ENCODE data around the gene PDGFD.

Gene PDGFD

DNA sequence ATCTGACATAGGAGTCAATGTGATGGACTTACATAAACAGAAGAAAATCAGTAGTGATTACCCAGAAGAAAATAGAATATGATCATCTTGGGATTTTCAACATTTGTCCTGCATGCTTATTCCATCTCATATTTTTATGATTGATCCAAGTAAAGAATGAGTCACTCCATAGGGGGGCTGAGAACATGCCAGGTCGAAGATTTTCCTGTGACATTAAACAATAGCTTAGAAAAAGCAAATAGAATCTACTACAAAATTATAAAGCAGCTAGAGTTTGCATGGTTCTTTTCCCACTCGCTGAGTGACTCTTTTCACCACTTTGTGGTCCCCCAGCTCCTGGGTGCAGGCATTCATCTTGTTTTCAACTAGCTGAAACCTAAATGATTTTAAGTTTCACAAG is 71.2 kb downstream of the PDGFD start:
- peak; percentile 20 for DNase-seq

GRCh38 chr11:104091281-104092096 is 72.5 kb downstream of the PDGFD start:
- DNase-seq = peak; percentile 41

DNA sequence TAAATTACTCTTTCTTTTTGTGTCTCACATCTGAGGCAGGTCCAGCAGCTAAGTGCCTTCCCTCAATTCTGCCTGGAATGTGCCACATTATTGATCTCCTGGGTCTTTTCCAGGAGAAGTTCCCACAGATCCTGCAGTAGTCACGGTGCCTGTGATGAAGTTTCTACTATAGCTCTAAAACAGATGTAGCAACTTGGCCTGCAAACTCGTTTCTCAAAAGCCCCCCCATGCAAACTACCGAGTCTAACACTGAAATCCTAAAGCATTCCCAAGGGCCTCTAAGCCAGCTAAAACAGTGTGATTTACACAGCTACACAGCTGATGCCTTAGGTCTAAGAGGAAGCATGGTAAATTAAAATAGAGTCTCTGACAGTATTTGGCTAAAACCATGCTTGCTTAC is 73.2 kb downstream of the PDGFD start:
- DNase-seq = peak; percentile 80

DNA sequence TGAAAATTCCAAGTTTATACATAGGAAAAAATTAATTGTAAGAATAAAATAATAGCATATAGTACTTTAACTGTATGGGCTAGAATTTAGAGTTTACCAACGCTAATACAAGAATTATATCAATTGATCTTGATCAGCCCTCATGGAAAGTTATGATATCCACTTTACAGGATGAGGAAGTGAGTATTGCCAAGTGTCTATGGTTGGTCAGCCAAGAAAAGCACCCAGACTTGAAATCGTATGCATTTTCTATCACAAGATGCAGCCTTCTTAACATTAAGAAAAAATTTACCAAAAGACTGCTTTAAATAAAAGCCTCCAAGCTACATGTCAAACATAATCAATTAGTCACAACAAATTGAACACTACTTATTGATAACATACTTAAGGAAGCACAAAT is 74.5 kb downstream of the PDGFD start:
- no peak for DNase-seq

DNA sequence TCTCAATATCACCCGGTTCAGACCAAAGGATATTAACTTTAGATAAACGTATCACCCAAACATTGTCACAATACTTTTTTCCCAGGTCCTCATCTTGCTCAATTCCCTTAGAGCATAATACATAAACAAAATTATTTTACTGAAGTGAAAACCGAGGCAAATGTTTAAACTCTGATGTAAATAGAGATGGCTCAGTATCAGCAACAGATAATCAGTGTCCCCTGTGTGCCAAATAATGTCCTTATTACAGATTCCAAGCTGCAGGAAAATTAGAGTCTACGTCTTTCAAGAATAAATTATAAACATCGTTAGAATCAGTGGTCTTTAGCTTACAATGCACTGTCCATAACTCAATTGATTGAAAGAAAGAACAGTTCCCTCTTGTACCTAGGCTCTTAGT is 77.3 kb downstream of the PDGFD start:
- DNase-seq = no peak

- DNase-seq = no peak
Measured at GRCh38 chr11:104078995-104079394, 85.0 kb downstream of the PDGFD start.

- no peak for DNase-seq
Measured at GRCh38 chr11:104078245-104078644, 85.7 kb downstream of the PDGFD start.

DNA sequence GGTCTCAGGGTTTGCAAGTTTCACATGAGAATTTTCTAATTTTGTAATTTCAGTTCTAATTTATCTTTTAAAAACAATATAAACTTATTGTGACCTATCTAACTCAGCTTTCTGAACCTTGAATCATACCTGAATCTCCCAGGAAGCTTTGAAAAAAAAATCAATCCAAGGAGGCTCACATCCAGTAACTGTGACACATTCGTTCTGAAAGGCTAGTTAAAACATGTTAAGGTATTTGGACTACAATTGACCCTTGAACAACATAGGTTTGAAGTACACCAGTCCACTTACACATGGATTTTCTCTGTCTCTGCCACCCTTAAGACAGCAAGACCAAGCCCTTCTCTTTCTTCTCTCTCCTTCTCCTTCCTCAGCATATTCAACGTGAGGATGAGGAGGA is 87.5 kb downstream of the PDGFD start:
- no peak for DNase-seq

DNA sequence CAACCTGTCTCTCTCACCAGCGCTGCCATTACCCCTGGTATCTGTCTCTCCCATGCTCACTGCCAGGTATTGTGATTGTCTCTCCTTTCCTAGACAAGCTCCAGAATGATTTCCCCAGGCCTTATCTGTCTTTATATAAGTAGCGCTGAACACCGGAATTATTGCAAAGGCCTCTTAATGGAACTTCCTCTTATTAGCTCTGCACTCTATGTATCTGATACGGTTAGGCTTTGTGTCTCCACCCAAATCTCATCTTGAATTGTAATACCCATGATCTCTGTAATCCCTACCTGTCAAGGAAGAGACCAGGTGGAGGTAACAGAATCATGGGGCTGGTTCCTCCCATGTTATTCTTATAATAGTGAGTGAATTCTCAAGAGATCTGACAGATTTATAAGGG is 88.2 kb downstream of the PDGFD start:
- DNase-seq = no peak

DNA sequence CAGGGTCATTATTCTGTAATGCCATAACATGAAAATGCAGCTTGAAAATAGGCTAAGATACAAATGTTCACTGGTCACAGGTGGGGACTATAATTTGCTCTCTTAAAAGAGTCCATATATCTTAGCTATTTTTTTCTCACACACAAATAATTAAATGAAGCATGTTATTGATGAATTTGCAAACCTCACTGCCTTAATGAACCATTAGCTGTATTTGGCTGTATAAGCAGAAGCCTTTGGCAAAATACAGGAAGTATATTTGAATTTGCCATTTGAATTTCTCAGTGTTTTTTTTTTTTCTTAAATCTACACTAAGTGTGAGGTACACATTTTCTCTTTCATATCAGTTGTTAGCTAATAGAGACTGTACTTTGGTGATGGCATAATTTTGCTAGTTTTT is 88.9 kb downstream of the PDGFD start:
- DNase-seq = no peak

DNA sequence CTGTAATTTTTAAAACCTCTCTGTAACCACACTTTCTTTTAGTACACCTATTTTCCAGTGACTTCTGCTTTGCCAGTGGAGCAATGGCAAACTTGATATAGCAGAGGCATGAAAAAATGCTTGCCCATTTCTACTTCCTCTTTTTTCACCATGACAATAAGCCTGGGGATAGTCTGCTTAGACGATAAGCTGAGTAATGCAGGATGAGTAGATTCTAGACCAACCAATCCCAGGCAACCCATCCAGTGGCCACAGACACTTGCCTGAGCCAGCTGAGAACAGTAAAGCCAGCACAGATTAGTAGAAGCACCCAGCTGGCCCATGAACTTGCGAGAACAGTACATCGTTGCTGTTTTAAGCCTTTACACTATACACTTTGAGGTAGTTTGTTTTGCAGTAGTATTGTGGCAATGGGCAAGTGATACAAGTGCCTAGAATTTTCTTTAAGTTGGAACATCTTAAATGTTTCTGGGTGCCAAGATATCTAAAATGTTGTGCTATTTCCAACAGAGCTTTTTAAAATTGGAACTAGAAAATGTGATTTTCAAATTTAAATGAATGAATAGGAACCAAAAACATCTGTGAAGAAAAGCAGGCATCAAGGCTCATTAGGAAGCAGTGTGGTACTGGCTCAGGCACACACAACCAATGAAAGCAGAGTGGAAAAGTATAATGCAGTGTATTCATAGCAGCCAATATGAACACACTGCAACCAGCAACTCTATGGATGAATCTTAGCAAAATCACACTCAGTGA is 89.8 kb downstream of the PDGFD start:
- DNase-seq = no peak

DNA sequence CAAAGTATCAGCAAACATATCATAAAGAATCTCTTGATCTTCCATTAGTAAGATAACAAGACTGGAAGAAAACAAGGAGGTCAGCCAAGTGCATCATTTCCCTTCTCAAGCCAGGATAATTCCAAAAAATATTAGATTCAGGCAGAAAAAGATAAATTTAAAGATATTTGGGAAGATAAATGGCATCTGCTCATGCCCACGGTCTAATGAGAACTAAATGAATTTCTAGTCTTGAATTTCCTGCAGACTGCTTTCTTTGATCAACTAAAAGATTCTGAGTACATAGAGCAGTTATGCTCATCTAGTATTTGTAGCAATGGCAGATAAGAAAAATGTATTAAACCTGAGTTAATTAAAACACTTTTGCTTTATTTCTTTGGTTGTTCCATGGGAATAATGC is 96.4 kb downstream of the PDGFD start:
- DNase-seq = no peak

GRCh38 chr11:104064034-104064630 is 99.8 kb downstream of the PDGFD start:
- DNase-seq = no peak

DNA sequence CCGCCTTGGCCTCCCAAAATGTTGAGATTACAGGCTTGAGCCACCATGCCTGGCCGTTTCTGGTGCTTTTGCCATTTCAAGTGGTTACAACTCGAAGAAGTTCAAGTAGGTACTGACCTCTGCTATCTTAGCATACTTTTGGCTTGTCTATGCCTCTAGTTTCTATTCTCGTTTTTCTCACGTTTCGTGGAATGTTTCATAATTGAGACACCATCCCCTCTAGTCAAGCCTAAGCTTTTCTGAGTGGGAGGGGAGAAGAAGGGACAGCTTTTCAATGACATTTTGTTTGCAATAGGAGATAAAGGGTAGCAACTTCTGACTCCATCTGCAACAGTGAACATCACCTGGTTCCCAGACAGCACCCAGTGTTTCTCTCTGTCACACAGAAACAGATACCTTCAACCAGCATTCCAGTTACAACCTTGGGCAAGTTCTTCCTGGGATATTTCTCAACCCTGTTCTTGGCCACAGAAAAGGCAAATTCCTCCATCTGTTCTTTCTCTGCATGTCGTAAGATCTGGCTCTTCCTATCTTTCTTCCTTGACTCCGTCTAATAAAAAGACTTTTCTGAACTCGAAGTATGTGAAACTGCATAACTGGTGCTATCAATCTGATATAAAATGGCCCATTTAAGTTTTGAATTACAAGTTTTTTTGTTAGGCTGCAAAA is 102.0 kb downstream of the PDGFD start:
- peak; percentile 38 for DNase-seq

- no peak for DNase-seq
Measured at GRCh38 chr11:104060820-104061219, 103.1 kb downstream of the PDGFD start.

- DNase-seq = peak; percentile 28
Measured at GRCh38 chr11:104060004-104060794, 103.7 kb downstream of the PDGFD start.

DNA sequence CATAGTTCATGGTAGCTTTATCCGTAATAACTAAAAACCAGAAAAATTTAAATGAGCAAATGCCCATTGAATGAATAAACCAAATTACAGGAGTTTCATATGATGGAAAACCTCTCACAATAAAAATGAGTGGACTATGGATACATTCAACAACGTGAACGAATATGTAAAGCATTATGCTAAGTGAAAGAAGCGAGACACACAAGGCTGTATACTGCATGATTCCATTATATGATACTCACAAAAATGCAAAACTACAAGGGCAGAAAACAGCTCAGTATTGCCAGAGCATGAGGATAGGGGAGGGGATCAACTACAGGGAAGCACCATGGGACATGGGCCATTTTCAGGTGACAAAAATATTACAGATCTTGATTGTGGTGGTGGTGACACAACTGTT is 105.3 kb downstream of the PDGFD start:
- DNase-seq = no peak

GRCh38 chr11:104057908-104058307 is 106.0 kb downstream of the PDGFD start:
- no peak for DNase-seq

- no peak for DNase-seq
Measured at GRCh38 chr11:104055596-104055995, 108.4 kb downstream of the PDGFD start.

GRCh38 chr11:104054911-104055529 is 108.9 kb downstream of the PDGFD start:
- no peak for DNase-seq

GRCh38 chr11:104053743-104054478 is 110.0 kb downstream of the PDGFD start:
- DNase-seq = no peak
